ENCODE data around the gene NETO1. TPM values are rescaled to one million over a fixed set of nuclear protein-coding genes. Genes with fewer than 3 reads are reported as not detected.

The NETO1 gene
- total and polyA plus RNA-seq, 2 of the 13 experiments (the other 11 are each of a cell fraction or from before 2014, with no cell fraction given) = not detected

GRCh38 chr18:72822202-72822601 is 45.6 kb downstream of the NETO1 start:
- Histone ChIP-seq H3K4me3 (replicated peaks in 1 of 3; ENCODE audit: insufficient read depth in 1 of 3, low read depth in 2 of 3, low read length in 3 of 3) (no peak overlapping the region), H3K27me3 (ENCODE audit: control insufficient read depth in 1 of 2, insufficient read depth in 2 of 2, low read length in 2 of 2) (no peaks in the 10 kb centered on the region; a peak in 1 of 5 replicates), H2AFZ (ENCODE audit: low read length) (no peak overlapping the region), H3K4me1 (ENCODE audit: insufficient read depth, low read length) (no peaks in the 10 kb centered on the region), H3K27ac (ENCODE audit: extremely low read length, insufficient read depth, low read length) (no peak overlapping the region), H3K9ac (ENCODE audit: insufficient read depth, low read depth, low read length) (no peak overlapping the region), H3K36me3 (replicated peaks in 1 of 2; ENCODE audit: control insufficient read depth in 1 of 2, insufficient read depth in 2 of 2, low read length in 2 of 2) (no peaks in the 10 kb centered on the region), H3K4me2 (ENCODE audit: low read depth, low read length) (no peak overlapping the region), H3K79me2 (ENCODE audit: insufficient read depth, low read length) (no peaks in the 10 kb centered on the region), H3K9me3 (ENCODE audit: low read length) (no peaks in the 10 kb centered on the region), H4K20me1 (ENCODE audit: insufficient read depth, low read length) (no peaks in the 10 kb centered on the region)
- in situ Hi-C loops (cut with HindIII; ENCODE audit: extremely low pct_ligation_motif_present, low pct_unique_long_range_greater_than_20kb) (no loop called here), intact Hi-C loops (cut with micrococcal nuclease; ENCODE audit: unreplicated experiment) (no loop called here)
- no peak for FAIRE-seq
- BruUV-seq (replicated peaks) = no TSS peak
- POLR2A ChIA-PET = no interaction called here
- no peak for ATAC-seq
- 13% methylated on average over 13 of the region's 13 CpGs for WGBS (ENCODE audit: low lambda C conversion rate)
- no peak for DNase-seq (ENCODE audit: low spot score)
- CTCF ChIA-PET (ENCODE audit: low intra/inter-chr PET ratio, low total read pairs) = no interaction called here
- TF ChIP-seq ZNF503 (CRISPR knock-in tag; IDR thresholded peaks at IDR 0.05) (no peak), KAT7 (CRISPR knock-in tag; IDR thresholded peaks at IDR 0.05; ENCODE audit: borderline replicate concordance) (no peak), NR2F6 (IDR thresholded peaks at IDR 0.05) (no peak), NR2F6 (CRISPR knock-in tag; IDR thresholded peaks at IDR 0.05) (no peak), ZNF230 (CRISPR knock-in tag; IDR thresholded peaks at IDR 0.05) (no peak), CEBPB (IDR thresholded peaks at IDR 0.05; ENCODE audit: borderline replicate concordance, low read depth, low read length) (no peak), BRD4 (CRISPR knock-in tag; IDR thresholded peaks at IDR 0.05) (no peak), TFAP4 (IDR thresholded peaks at IDR 0.05; ENCODE audit: borderline replicate concordance, low read depth) (no peak), ZNF766 (CRISPR knock-in tag; IDR thresholded peaks at IDR 0.05; ENCODE audit: borderline replicate concordance) (no peak), NFYB (CRISPR knock-in tag; IDR thresholded peaks at IDR 0.05) (no peak)

Measured in HepG2 (cell line).